Thyroid gland (tissue), 4 donors: Measurements from ENCODE around the gene SAMD9. TPM values are rescaled to one million over a fixed set of nuclear protein-coding genes. Genes with fewer than 3 reads are reported as not detected.
A peak's percentile ranks its signal among the peaks of the same experiment; 100 is the strongest.

ENCODE experiments used
- DNase-seq, 2 donors: peaks; one replicate each; pipeline ENCODE4 v3.0.0-alpha.2; 2019
- H3K27ac ChIP-seq, 3 donors: fragments of 200-600 bp; sonication (generic); 1 replicate in 2 of 3; 2 replicates in 1 of 3; pipeline ENCODE4 v1.5.1; 2016 to 2019; ENCODE audit warnings: mild to moderate bottlenecking in 1 of 3, moderate library complexity in 1 of 3
- H3K27me3 ChIP-seq: fragments of 200-600 bp; sonication (generic); one replicate; pipeline ENCODE4 v1.5.1; 2019
- H3K36me3 ChIP-seq, 2 donors: fragments of 200-600 bp; sonication (generic); one replicate each; pipeline ENCODE4 v1.5.1; 2016 to 2019
- H3K4me1 ChIP-seq, 2 donors: fragments of 200-600 bp; sonication (generic); one replicate each; pipeline ENCODE4 v1.5.1; 2017 to 2019
- H3K4me3 ChIP-seq, 3 donors: fragments of 200-600 bp; sonication (generic); replicated peaks in 1 of 3; 1 replicate in 2 of 3; 2 replicates in 1 of 3; pipeline ENCODE4 v1.5.1; 2016; ENCODE audit warnings: mild to moderate bottlenecking in 1 of 3
- H3K9me3 ChIP-seq: fragments of 200-600 bp; sonication (generic); one replicate; pipeline ENCODE4 v1.5.1; 2017
- POLR2A ChIP-seq, 2 donors: fragments of 450-650 bp; IDR thresholded peaks; one replicate each; pipeline ENCODE4 v1.6.1; 2017; ENCODE audit warnings: antibody characterized with exemption in 2 of 2, mild to moderate bottlenecking in 2 of 2, moderate library complexity in 1 of 2
- WGBS, 2 donors: methylation state at CpG; one replicate each; pipeline ENCODE4 v1.1.5; 2017; 5-methylcytosine and 5-hydroxymethylcytosine counted together
- intact Hi-C: fragments of 100-400 bp; cut with DNase I; formaldehyde crosslinking; loops from one replicate; pipeline ENCODE4 v1.15.1; 2023
- total RNA-seq, 4 donors: library from RNA; depleted of rRNA; stranded (reverse); fragments of >200 nt; gene quantifications; one replicate each; pipeline ENCODE4 v1.2.3, GENCODE V29; 2016
- TF ChIP-seq, protein P1 (sequence below), 6 experiments: fragments of 200-600 bp in 3 of 6; fragments of 450-650 bp in 3 of 6; sonication (generic) in 3 of 6; IDR thresholded peaks; one replicate each; pipeline ENCODE4 v1.5.1; 2016 to 2019; ENCODE audit warnings: antibody characterized with exemption in 6 of 6, mild to moderate bottlenecking in 2 of 6, inconsistent platforms in 1 of 6, moderate library complexity in 1 of 6

The SAMD9 gene
- total RNA-seq, 4 donors from 2014 or later: 3.2 to 9.1 (median 6.0) TPM

DNA sequence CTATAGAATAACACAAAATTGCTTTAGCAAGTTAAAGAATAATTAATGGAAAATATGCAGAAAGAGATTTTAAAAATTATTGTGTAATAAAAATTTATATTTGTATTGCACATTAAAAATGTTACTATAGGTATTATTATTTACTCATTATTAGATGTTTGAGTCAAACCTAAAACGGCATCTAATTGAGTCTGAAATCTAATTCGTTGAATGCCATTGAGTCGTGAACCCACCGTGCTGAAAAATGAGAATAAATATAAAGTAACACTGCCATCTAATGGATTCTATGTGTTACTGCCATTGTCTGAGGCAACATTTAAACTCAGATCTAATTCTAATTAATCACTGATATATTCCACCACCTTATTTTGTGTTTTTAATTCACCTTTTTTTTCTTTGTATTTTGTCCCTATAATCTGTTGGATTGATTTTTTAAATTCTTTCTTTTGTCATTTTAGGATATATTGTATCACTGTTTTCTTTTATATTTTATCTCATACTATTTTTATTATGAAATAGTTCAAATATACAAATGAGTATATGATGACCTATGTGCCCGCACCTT lies 62.2 kb downstream of the SAMD9 start:
- no peak for DNase-seq
- Histone ChIP-seq H3K36me3 (no peaks in the 10 kb centered on the region), H3K4me3 (no peak overlapping the region), H3K27me3 (no peaks in the 10 kb centered on the region), H3K9me3 (no peaks in the 10 kb centered on the region), H3K4me1 (no peaks in the 10 kb centered on the region), H3K27ac (no peak overlapping the region)
- WGBS, 2 donors: 5 to 7% methylated on average over 5 of the region's 5 CpGs
- intact Hi-C loops: loop anchor here (5.0 kb wide), 1 partner anchor 438 kb away; no protein-coding TSS in a partner anchor
- TF ChIP-seq, protein P1, sequence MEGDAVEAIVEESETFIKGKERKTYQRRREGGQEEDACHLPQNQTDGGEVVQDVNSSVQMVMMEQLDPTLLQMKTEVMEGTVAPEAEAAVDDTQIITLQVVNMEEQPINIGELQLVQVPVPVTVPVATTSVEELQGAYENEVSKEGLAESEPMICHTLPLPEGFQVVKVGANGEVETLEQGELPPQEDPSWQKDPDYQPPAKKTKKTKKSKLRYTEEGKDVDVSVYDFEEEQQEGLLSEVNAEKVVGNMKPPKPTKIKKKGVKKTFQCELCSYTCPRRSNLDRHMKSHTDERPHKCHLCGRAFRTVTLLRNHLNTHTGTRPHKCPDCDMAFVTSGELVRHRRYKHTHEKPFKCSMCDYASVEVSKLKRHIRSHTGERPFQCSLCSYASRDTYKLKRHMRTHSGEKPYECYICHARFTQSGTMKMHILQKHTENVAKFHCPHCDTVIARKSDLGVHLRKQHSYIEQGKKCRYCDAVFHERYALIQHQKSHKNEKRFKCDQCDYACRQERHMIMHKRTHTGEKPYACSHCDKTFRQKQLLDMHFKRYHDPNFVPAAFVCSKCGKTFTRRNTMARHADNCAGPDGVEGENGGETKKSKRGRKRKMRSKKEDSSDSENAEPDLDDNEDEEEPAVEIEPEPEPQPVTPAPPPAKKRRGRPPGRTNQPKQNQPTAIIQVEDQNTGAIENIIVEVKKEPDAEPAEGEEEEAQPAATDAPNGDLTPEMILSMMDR (IDR thresholded peaks at IDR 0.05): peak; percentile 42 to 86 (median 70)
- TF ChIP-seq POLR2A (IDR thresholded peaks at IDR 0.05): no peak

DNA sequence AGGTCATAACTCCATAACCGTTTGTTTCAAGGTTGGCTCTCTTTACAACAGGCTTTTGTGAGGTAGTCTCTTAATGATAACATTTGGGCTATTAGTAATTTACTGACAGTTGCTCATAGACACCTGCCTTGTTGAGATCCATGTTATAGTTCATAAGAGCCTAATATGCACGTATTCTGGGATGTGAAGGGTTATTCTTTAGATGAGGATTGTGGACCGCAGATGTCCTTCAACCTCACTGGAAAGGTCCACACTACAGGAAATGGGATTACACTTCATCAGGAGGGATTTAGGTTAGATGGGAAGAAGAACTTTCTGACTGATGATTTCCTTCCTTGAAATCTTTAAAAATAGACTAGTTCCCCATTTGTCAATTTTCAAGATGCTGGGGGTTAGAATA lies 62.8 kb downstream of the SAMD9 start:
- intact Hi-C loops: loop anchor here (5.0 kb wide), 1 partner anchor 438 kb away; no protein-coding TSS in a partner anchor
- no peak for DNase-seq
- H3K36me3 ChIP-seq: no peaks in the 10 kb centered on the region
- no peaks in the 10 kb centered on the region for H3K4me1 ChIP-seq
- no peak for TF ChIP-seq POLR2A (IDR thresholded peaks at IDR 0.05)
- TF ChIP-seq, protein P1 (IDR thresholded peaks at IDR 0.05): no peak
- H3K27ac ChIP-seq: no peak overlapping the region
- no peaks in the 10 kb centered on the region for H3K9me3 ChIP-seq
- WGBS, 2 donors: 69 to 76% methylated on average over 3 of the region's 3 CpGs
- H3K4me3 ChIP-seq: no peak overlapping the region
- H3K27me3 ChIP-seq: no peaks in the 10 kb centered on the region

DNA sequence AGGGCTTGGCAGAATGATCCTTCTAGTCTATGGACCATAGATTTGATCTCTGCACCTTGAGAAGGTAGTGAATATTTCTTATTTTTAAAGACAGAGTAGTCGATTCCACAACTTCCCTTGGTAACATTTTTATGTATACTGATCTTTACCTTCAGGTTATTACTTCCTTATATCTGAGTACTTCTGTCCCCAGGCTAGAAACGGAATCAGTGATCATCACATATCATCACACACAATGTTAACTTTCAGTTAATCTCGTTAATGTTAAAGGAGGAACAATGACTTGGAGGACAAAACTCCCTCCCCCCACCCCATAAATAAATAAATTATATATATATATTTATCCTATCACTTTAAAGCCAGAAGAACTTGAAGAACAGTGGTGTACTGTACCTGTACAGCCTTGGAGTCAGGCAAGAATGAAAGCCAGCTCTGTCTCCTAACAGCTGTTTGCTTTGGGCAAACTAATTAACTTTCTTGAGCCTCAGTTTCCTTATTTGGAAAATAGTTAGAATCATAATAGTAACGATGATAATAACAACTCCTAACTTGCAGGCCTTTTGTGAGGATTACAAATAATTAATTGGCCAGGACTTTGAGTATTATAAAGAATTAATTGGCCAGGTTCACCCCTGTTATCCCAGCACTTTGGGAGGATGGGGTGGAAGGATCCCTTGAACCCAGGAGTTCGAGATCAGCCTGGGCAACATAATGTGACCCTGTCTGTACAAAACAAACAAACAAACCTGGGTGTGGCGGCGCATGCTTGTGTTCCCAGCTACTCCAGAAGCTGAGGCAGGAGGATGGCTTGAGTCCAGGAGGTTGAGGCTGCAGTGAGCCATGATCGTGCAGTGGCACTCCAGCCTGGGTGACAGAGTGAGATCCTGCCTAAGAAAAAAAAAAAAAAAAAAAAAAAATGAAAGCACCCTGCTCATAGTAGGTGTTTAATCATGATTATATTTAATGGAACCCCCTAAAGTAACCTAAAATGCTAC lies 63.5 kb downstream of the SAMD9 start:
- intact Hi-C loops: no loop called here
- peak in 1 of 2 donors; percentile 9 for DNase-seq
- TF ChIP-seq, protein P1 (IDR thresholded peaks at IDR 0.05): no peak
- TF ChIP-seq POLR2A (IDR thresholded peaks at IDR 0.05): no peak
- no peak overlapping the region for H3K4me3 ChIP-seq
- H3K9me3 ChIP-seq: no peaks in the 10 kb centered on the region
- H3K36me3 ChIP-seq: no peaks in the 10 kb centered on the region
- H3K27ac ChIP-seq: no peak overlapping the region
- WGBS, 2 donors: 68 to 71% methylated on average over 8 of the region's 8 CpGs
- no peaks in the 10 kb centered on the region for H3K27me3 ChIP-seq
- H3K4me1 ChIP-seq: no peaks in the 10 kb centered on the region

DNA sequence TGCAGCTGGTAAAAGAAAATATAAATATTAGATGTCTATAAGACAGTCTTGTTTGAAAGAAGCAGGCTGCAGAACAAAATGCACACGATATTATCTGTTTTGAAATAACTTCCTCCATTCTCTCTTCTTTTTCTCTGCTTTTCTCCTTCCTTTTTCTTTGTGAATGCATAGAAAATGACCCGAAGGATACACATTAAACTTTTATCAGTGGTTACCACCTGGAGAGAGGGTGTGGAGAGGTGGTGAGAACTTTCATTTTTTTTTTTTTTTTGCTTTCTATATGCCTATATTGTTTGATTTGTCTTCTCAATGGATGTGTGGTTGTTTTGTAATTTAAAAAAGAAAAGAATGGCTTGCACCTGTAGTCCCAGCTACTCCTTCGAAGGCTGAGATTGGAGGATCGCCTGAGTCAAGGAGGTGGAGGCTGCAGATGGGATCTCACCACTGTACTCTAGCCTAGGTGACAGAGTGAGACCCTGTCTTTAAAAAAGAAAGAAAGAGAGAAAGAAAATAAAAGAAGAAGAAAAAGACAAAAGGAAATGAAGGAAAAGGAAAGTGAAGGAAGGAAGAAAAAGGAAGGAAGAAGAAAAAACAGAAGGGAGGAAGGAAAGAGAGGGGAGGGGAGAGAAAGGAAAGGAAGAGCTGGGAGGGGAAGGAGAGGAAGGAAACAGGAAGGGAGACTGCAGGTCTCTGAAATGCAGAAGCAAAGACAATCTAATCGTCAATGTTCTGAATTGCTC lies 64.4 kb downstream of the SAMD9 start:
- no peak for DNase-seq
- Histone ChIP-seq H3K36me3 (no peaks in the 10 kb centered on the region), H3K27ac (no peak overlapping the region), H3K4me3 (no peak overlapping the region), H3K4me1 (no peaks in the 10 kb centered on the region), H3K27me3 (no peaks in the 10 kb centered on the region), H3K9me3 (no peaks in the 10 kb centered on the region)
- intact Hi-C loops: no loop called here
- WGBS, 2 donors: 61 to 71% methylated on average over 5 of the region's 5 CpGs
- TF ChIP-seq POLR2A (IDR thresholded peaks at IDR 0.05): no peak
- TF ChIP-seq, protein P1 (IDR thresholded peaks at IDR 0.05): no peak
